ENCODE measurements around the gene GLRX5. TPM values are rescaled to one million over a fixed set of nuclear protein-coding genes. Genes with fewer than 3 reads are reported as not detected.
A peak's percentile ranks its signal among the peaks of the same experiment; 100 is the strongest.

Gene GLRX5
- total and polyA plus RNA-seq, 9 donors, result 38.0 to 105 (median 42.9) TPM

DNA sequence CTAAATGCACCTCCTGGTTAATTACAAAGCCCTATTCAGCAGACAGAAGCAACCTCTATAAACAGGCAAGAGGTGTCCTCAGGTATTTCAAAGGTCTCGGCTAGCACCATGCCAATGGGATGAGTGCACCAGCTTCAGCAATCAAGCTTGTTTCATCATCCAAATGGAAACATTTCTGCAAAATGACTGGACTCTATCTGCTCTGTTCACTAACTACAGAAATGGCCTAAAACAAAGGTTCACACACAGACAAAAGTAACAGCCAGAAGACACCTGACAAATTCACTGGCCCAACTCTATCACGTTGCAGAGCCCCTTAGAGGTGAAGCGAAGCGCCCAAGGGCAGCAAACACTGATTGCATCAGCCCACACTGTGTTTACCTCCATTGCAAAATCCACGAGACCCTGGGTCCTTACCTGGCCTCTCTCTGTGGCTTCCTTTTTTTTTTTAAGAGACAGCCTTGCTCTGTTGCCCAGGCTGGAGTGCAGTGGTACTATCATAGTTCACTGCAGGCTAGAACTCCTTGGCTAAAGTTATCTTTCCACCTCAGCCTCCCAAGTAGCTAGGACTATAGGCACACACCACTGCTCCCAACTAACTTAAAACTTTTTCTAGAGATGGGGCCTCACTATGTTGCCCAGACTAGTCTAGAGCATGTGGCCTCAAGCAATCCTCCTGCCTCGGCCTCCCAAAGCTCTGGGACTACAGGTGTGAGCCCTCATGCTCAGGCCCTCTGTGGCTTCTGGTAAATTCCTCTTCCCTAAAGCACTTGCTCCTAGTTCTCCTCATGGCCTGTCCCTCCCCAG, 9.9 kb upstream of the GLRX5 start:
- peaks cover 18% of the 10 kb centered on the region for H3K4me1 ChIP-seq (ENCODE audit: insufficient read depth)
- no peak for DNase-seq
- TF ChIP-seq, protein P1, sequence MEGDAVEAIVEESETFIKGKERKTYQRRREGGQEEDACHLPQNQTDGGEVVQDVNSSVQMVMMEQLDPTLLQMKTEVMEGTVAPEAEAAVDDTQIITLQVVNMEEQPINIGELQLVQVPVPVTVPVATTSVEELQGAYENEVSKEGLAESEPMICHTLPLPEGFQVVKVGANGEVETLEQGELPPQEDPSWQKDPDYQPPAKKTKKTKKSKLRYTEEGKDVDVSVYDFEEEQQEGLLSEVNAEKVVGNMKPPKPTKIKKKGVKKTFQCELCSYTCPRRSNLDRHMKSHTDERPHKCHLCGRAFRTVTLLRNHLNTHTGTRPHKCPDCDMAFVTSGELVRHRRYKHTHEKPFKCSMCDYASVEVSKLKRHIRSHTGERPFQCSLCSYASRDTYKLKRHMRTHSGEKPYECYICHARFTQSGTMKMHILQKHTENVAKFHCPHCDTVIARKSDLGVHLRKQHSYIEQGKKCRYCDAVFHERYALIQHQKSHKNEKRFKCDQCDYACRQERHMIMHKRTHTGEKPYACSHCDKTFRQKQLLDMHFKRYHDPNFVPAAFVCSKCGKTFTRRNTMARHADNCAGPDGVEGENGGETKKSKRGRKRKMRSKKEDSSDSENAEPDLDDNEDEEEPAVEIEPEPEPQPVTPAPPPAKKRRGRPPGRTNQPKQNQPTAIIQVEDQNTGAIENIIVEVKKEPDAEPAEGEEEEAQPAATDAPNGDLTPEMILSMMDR (IDR thresholded peaks at IDR 0.05), result no peak
- TF ChIP-seq POLR2A (IDR thresholded peaks at IDR 0.05), result no peak
- no peak for TF ChIP-seq EP300 (IDR thresholded peaks at IDR 0.05)
- H3K4me3 ChIP-seq, result no peak overlapping the region
- H3K27ac ChIP-seq, result no peak overlapping the region
- intact Hi-C loops (cut with DNase I), result loop anchor here (2.0 to 10.0 kb wide), 4 partner anchors 38 to 83 kb away; no protein-coding TSS in a partner anchor
- no peaks in the 10 kb centered on the region for H3K9me3 ChIP-seq
- H3K27me3 ChIP-seq, result no peaks in the 10 kb centered on the region
- H3K36me3 ChIP-seq, result no peaks in the 10 kb centered on the region
- WGBS, 3 donors, result 88 to 92% (median 91%) methylated on average over 6 of the region's 6 CpGs

DNA sequence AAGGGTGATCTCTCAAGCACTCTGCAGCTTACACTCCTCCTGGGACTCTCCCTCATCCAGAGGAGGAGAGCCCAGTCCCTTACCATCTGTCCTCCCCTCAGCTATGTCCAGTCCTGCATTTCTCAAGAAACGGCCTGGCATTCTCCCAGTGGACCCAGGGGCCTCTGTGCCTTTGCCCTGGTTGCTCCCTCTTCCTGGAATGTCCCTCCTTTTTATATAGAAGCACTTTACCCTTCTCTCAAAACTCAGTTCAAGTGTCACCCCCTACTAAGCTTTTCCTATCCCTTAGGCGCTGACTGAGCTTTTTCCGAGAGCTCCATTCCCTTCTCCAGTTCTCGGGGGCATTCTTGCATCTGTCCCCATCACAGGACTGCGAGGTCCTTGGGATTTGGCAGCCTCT, 8.9 kb upstream of the GLRX5 start:
- H3K27me3 ChIP-seq, result no peaks in the 10 kb centered on the region
- H3K27ac ChIP-seq, result peak overlapping the region; percentile 12 to 62
- DNase-seq, result no peak
- no peak for TF ChIP-seq EP300 (IDR thresholded peaks at IDR 0.05)
- H3K36me3 ChIP-seq, result no peaks in the 10 kb centered on the region
- no peaks in the 10 kb centered on the region for H3K9me3 ChIP-seq
- intact Hi-C loops (cut with DNase I), result loop anchor here (2.0 to 10.0 kb wide), 3 partner anchors 51 to 84 kb away; no protein-coding TSS in a partner anchor
- peaks cover 19% of the 10 kb centered on the region for H3K4me1 ChIP-seq (ENCODE audit: insufficient read depth)
- 69 to 76% (median 76%) methylated on average over 5 of the region's 5 CpGs for WGBS, 3 donors
- H3K4me3 ChIP-seq, result no peak overlapping the region

DNA sequence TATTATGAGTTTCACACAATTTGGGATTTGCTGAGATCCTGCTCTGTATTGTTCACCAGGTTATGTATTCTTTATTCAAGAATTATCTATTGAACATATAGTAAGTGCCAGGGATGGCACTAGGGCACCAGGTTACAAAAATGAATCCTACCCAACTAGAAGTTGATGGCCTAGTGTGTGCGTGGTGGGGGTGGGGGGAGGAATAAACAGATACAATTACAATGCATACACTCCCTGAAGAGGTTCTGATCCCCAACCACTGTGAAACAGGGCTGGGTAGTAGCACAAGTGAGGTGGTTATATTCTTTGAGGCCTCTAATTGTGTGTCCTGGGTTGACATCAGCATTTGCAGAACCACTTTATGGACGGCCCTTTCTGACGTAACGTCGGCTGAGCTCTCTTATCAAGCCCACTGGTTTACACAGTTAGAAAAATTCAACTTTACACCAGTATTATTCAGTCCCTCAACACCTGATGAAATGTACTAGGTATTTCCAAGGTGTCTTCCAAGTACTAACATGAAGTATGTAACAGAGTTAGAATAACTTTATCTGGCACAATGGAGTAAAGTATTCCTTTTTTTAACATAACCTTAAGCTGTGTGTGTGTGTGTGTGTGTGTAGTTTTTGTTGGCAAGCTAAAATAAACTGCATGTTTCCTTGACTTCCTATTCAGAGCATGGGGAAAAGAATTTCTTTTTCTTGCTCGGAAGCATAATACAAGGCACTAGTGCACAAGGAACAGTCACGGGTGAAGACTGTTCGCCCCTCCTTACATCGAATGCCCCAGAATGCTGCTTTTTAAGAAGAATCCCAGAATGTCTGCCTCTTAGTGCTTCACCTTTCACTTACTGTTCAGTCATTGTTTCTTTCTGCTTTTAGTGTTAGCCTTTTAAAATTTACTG, 8.1 kb upstream of the GLRX5 start:
- Histone ChIP-seq H3K27me3 (no peaks in the 10 kb centered on the region), H3K27ac (peak overlapping the region; percentile 12 to 62), H3K4me3 (no peak overlapping the region), H3K36me3 (no peaks in the 10 kb centered on the region), H3K9me3 (no peaks in the 10 kb centered on the region), H3K4me1 (ENCODE audit: insufficient read depth) (peaks cover 21% of the 10 kb centered on the region)
- no peak for TF ChIP-seq POLR2A (IDR thresholded peaks at IDR 0.05)
- TF ChIP-seq, protein P1 (IDR thresholded peaks at IDR 0.05), result no peak
- no peak for TF ChIP-seq EP300 (IDR thresholded peaks at IDR 0.05)
- peak in 1 of 5 donors; percentile 51 for DNase-seq
- intact Hi-C loops (cut with DNase I), result loop anchor here in 3 of 4 donors (5.0 to 10.0 kb wide), 2 partner anchors 52 to 84 kb away; no protein-coding TSS in a partner anchor
- WGBS, 3 donors, result 8 to 15% (median 10%) methylated on average over 9 of the region's 9 CpGs

DNA sequence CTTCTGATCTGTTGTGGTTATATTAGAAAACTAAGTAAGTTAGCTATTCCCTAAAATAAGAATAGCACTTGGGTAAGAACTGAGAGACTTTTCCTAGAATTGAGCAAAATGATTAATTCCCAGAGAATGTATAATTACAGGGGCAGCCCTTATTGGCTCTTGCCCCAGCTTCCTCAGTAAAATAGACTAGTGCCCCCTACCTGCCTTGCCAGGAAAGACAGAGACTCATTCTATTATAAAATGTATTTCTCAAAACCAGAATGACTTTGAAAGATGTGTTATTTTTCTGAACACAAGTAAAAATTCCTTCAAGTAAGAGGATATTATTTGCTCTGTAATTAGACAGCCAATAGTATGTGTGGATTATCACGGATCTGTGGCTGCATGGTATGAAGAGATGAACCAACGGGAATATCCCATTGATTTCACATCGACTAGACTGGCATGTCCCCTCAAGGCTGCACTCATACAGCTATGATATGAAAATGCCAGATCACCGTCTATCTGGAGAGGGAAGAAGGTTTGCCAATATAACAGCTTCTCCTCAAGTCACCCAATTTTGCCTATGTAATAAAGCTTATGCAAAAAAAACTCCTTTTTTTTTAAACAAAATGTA, 7.4 kb upstream of the GLRX5 start:
- no peak overlapping the region for H3K4me3 ChIP-seq
- no peaks in the 10 kb centered on the region for H3K9me3 ChIP-seq
- intact Hi-C loops (cut with DNase I), result loop anchor here in 3 of 4 donors (5.0 to 10.0 kb wide), 2 partner anchors 53 to 85 kb away; no protein-coding TSS in a partner anchor
- no peaks in the 10 kb centered on the region for H3K27me3 ChIP-seq
- peaks cover 21% of the 10 kb centered on the region for H3K4me1 ChIP-seq (ENCODE audit: insufficient read depth)
- peak in 3 of 5 donors; percentile 69 to 87 (median 70) for DNase-seq
- H3K36me3 ChIP-seq, result no peaks in the 10 kb centered on the region
- peak overlapping the region in 1 of 2 donors; percentile 62 for H3K27ac ChIP-seq
- TF ChIP-seq POLR2A (IDR thresholded peaks at IDR 0.05), result no peak
- TF ChIP-seq, protein P1 (IDR thresholded peaks at IDR 0.05), result peak; percentile 79 to 93 (median 88)
- WGBS, 3 donors, result 45 to 51% (median 50%) methylated on average over 4 of the region's 4 CpGs
